Endodermal cell (in vitro differentiated cells): ENCODE data around the gene PYROXD2. TPM values are rescaled to one million over a fixed set of nuclear protein-coding genes. Genes with fewer than 3 reads are reported as not detected.

Experiments
- DNase-seq: peaks from one replicate; pipeline ENCODE4 v3.0.0-alpha.2; 2017
- H3K27ac ChIP-seq: 2 replicates; pipeline ENCODE4 v1.5.1; 2013; ENCODE audit warnings: mild to moderate bottlenecking, low read depth, low read length, moderate library complexity
- H3K27me3 ChIP-seq: 2 replicates; pipeline ENCODE4 v1.6.1; 2013; ENCODE audit warnings: mild to moderate bottlenecking, low read length, moderate library complexity; ENCODE audit not compliant: insufficient read depth, control insufficient read depth, poor library complexity, severe bottlenecking
- H3K36me3 ChIP-seq: 2 replicates; pipeline ENCODE4 v1.7.0; 2013; ENCODE audit warnings: mild to moderate bottlenecking, low read length, moderate library complexity; ENCODE audit not compliant: control insufficient read depth, insufficient read depth
- H3K4me1 ChIP-seq: one replicate; pipeline ENCODE4 v1.7.0; 2013; ENCODE audit warnings: low read length; ENCODE audit not compliant: control insufficient read depth, insufficient read depth
- H3K4me3 ChIP-seq: 2 replicates; pipeline ENCODE4 v1.5.1; 2013; ENCODE audit warnings: mild to moderate bottlenecking, low read length, moderate library complexity
- H3K9ac ChIP-seq: 2 replicates; pipeline ENCODE4 v1.6.1; 2013; ENCODE audit warnings: mild to moderate bottlenecking, low read length, moderate library complexity; ENCODE audit not compliant: poor library complexity, severe bottlenecking; ENCODE audit errors: extremely low read depth
- H3K9me3 ChIP-seq: 2 replicates; pipeline ENCODE4 v1.6.1; 2013; ENCODE audit warnings: mild to moderate bottlenecking, low read length, moderate library complexity; ENCODE audit not compliant: control insufficient read depth
- H3K27ac Mint-ChIP-seq: 2 replicates; pipeline ENCODE4 v1.8.0; 2020; ENCODE audit warnings: mixed read lengths
- H3K27me3 Mint-ChIP-seq: 2 replicates; pipeline ENCODE4 v1.8.0; 2021; ENCODE audit warnings: mild to moderate bottlenecking, mixed read lengths; ENCODE audit not compliant: insufficient read depth
- H3K36me3 Mint-ChIP-seq: 2 replicates; pipeline ENCODE4 v1.8.0; 2020; ENCODE audit warnings: low read depth, mixed read lengths
- H3K4me1 Mint-ChIP-seq: 2 replicates; pipeline ENCODE4 v1.8.0; 2020; ENCODE audit warnings: mixed read lengths
- H3K4me3 Mint-ChIP-seq: 2 replicates; pipeline ENCODE4 v1.8.0; 2020; ENCODE audit warnings: mild to moderate bottlenecking, moderate library complexity, mixed read lengths
- H3K9me3 Mint-ChIP-seq: 2 replicates; pipeline ENCODE4 v1.8.0; 2020; ENCODE audit warnings: mild to moderate bottlenecking, mixed read lengths
- WGBS, 2 experiments: methylation state at CpG; one replicate each; pipeline versions ENCODE4 v1.1.5 to v1.1.7; 2013; ENCODE audit warnings: missing lambda C conversion rate in 2 of 2, mixed read lengths in 1 of 2; ENCODE audit not compliant: insufficient coverage in 1 of 2, insufficient read length in 1 of 2; 5-methylcytosine and 5-hydroxymethylcytosine counted together
- total RNA-seq, 2 donors: library from RNA; stranded (reverse); fragmentation: NEBNext Ultra II Directional in 1 of 2; extraction: Animal tissue kit (Norgen Biotek cat#: 25700) in 1 of 2; gene quantifications; 2 replicates in 1 of 2; 3 replicates in 1 of 2; pipeline ENCODE4 v1.2.1, GENCODE V29; 2021
- TF ChIP-seq, protein P1 (sequence below): fragments of 200-600 bp; sonication (generic); conservative IDR thresholded peaks from 2 replicates; pipeline ENCODE4 v1.5.0; 2021; ENCODE audit warnings: antibody characterized with exemption, mild to moderate bottlenecking

The PYROXD2 gene
- total RNA-seq, 2 donors from 2014 or later: 9.2 to 9.5 TPM

DNA sequence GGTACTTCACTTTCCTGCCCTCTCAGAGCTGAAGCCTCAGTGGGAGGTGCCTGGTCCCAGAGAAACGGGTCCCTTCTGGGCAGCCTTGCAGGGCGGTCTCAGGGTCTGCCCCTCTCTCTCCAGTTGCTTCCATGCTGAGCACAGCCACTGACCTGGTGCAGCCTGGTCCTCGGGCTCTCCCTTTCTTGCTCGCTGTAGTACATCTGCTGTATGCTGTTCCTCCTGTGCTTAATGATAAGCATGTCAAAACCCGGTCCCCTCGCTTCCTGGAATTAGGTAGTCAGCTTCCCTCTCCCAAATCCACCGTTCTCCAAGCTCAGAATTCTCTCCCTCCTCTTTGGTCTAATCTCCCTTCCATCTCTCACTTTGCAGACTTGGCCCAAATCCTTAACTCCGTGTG, 42.7 kb upstream of the PYROXD2 start:
- peaks cover 42% of the 10 kb centered on the region for H3K27me3 ChIP-seq
- no peaks in the 10 kb centered on the region for H3K36me3 Mint-ChIP-seq
- peaks cover 6% of the 10 kb centered on the region for H3K4me1 Mint-ChIP-seq
- H3K27ac ChIP-seq: no peak overlapping the region
- H3K4me3 ChIP-seq: no peak overlapping the region
- DNase-seq: no peak
- H3K27me3 Mint-ChIP-seq: peaks cover 32% of the 10 kb centered on the region
- 76 to 83% methylated on average over 5 to 8 of the region's 8 CpGs for WGBS, 2 experiments
- TF ChIP-seq, protein P1, sequence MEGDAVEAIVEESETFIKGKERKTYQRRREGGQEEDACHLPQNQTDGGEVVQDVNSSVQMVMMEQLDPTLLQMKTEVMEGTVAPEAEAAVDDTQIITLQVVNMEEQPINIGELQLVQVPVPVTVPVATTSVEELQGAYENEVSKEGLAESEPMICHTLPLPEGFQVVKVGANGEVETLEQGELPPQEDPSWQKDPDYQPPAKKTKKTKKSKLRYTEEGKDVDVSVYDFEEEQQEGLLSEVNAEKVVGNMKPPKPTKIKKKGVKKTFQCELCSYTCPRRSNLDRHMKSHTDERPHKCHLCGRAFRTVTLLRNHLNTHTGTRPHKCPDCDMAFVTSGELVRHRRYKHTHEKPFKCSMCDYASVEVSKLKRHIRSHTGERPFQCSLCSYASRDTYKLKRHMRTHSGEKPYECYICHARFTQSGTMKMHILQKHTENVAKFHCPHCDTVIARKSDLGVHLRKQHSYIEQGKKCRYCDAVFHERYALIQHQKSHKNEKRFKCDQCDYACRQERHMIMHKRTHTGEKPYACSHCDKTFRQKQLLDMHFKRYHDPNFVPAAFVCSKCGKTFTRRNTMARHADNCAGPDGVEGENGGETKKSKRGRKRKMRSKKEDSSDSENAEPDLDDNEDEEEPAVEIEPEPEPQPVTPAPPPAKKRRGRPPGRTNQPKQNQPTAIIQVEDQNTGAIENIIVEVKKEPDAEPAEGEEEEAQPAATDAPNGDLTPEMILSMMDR: no peak
- no peak overlapping the region for H3K27ac Mint-ChIP-seq
- H3K4me3 Mint-ChIP-seq: no peak overlapping the region
- peaks cover 18% of the 10 kb centered on the region for H3K4me1 ChIP-seq
- no peaks in the 10 kb centered on the region for H3K9me3 ChIP-seq
- H3K9ac ChIP-seq: no peak overlapping the region
- no peaks in the 10 kb centered on the region for H3K9me3 Mint-ChIP-seq
- no peaks in the 10 kb centered on the region for H3K36me3 ChIP-seq

GRCh38 chr10:98456686-98457482, 41.9 kb upstream of the PYROXD2 start:
- H3K27ac Mint-ChIP-seq: no peak overlapping the region
- TF ChIP-seq, protein P1: no peak
- peaks cover 18% of the 10 kb centered on the region for H3K4me1 ChIP-seq
- no peaks in the 10 kb centered on the region for H3K9me3 ChIP-seq
- no peak overlapping the region for H3K4me3 Mint-ChIP-seq
- no peak overlapping the region for H3K4me3 ChIP-seq
- WGBS, 2 experiments: 86 to 88% methylated on average over 9 to 11 of the region's 12 CpGs
- H3K27me3 ChIP-seq: peaks cover 37% of the 10 kb centered on the region
- DNase-seq: no peak
- no peak overlapping the region for H3K27ac ChIP-seq
- no peaks in the 10 kb centered on the region for H3K36me3 Mint-ChIP-seq
- no peak overlapping the region for H3K9ac ChIP-seq
- no peaks in the 10 kb centered on the region for H3K36me3 ChIP-seq
- no peaks in the 10 kb centered on the region for H3K9me3 Mint-ChIP-seq
- H3K27me3 Mint-ChIP-seq: peaks cover 26% of the 10 kb centered on the region
- H3K4me1 Mint-ChIP-seq: peaks cover 6% of the 10 kb centered on the region

DNA sequence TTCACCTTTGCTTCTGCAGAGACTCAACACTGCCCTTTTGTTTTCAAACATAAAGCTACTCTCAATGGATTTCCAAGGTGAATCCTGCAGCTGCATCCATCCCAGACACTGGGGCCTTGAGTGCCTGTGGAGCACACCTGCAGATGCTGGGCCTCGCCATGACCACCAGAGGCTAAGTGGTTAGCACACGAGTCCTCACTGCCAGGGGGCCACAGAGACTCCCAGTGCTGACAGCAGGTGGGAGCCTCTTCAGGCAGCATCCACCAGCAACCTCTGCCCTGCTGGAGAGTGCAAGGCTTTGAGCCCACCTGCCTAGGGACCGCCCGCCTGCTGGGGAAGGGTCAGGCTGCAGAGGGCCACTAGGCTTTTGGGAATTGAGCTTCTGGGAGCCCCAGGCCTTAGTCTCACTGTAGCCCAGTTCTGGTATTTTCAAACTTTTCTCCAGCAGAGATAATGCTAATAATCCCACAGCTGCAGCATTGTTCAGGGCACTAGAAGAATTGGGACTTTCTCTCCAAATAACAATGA, 41.1 kb upstream of the PYROXD2 start:
- Histone ChIP-seq H3K9me3 (no peaks in the 10 kb centered on the region), H3K4me3 (no peak overlapping the region), H3K4me1 (peaks cover 18% of the 10 kb centered on the region), H3K36me3 (no peaks in the 10 kb centered on the region), H3K27ac (no peak overlapping the region), H3K9ac (no peak overlapping the region), H3K27me3 (peaks cover 37% of the 10 kb centered on the region)
- TF ChIP-seq, protein P1: peak; percentile 27
- Mint-ChIP-seq H3K9me3 (no peaks in the 10 kb centered on the region), H3K4me1 (peaks cover 6% of the 10 kb centered on the region), H3K36me3 (no peaks in the 10 kb centered on the region), H3K27ac (no peak overlapping the region), H3K4me3 (no peak overlapping the region), H3K27me3 (peaks cover 23% of the 10 kb centered on the region)
- WGBS, 2 experiments: 73 to 100% methylated on average over 1 to 4 of the region's 4 CpGs
- DNase-seq: no peak
